Ovary (tissue), 9 donors: ENCODE results near the gene CTNND2. TPM values are rescaled to one million over a fixed set of nuclear protein-coding genes. Genes with fewer than 3 reads are reported as not detected.

Source experiments
- DNase-seq, 5 donors: peaks; one replicate each; pipeline ENCODE4 v3.0.0-alpha.2; 2019 to 2020
- H3K27ac ChIP-seq, 2 donors: fragments of 200-600 bp; one replicate each; pipeline versions ENCODE4 v1.5.1 to v1.8.0; 2019 to 2022
- H3K27me3 ChIP-seq: fragments of 200-600 bp; one replicate; pipeline ENCODE4 v1.8.0; 2022
- H3K36me3 ChIP-seq: fragments of 200-600 bp; sonication (generic); one replicate; pipeline ENCODE4 v1.5.1; 2019
- H3K4me1 ChIP-seq: one replicate; pipeline ENCODE4 v1.8.1; 2013; ENCODE audit warnings: mild to moderate bottlenecking, moderate library complexity; ENCODE audit not compliant: insufficient read depth
- H3K4me3 ChIP-seq: fragments of 200-600 bp; sonication (generic); one replicate; pipeline ENCODE4 v1.5.1; 2017
- H3K9me3 ChIP-seq, 2 donors: fragments of 200-600 bp in 1 of 2; sonication (generic) in 1 of 2; one replicate each; pipeline versions ENCODE4 v1.5.1 to v1.8.1; 2013 to 2019; ENCODE audit warnings: mild to moderate bottlenecking in 1 of 2, moderate library complexity in 1 of 2
- CTCF ChIP-seq, 3 donors: fragments of 450-650 bp in 2 of 3; fragments of 200-600 bp in 1 of 3; IDR thresholded peaks; one replicate each; pipeline versions ENCODE4 v1.5.1 to v1.8.0; 2016 to 2022; ENCODE audit warnings: antibody characterized with exemption in 3 of 3, mild to moderate bottlenecking in 1 of 3
- EP300 ChIP-seq: sonication (generic); formaldehyde crosslinking; IDR thresholded peaks from one replicate; pipeline ENCODE4 v1.6.1; 2017; ENCODE audit warnings: antibody characterized with exemption
- POLR2A ChIP-seq: fragments of 450-650 bp; IDR thresholded peaks from one replicate; pipeline ENCODE4 v1.6.1; 2017; ENCODE audit warnings: antibody characterized with exemption, mild to moderate bottlenecking, moderate library complexity
- WGBS, 3 donors: extraction: QIAGEN DNeasy Blood & Tissue Kit in 1 of 3; methylation state at CpG; one replicate each; pipeline versions ENCODE4 v1.1.5 to v1.1.7; 2013 to 2017; 5-methylcytosine and 5-hydroxymethylcytosine counted together
- intact Hi-C, 4 donors: fragments of 100-400 bp; cut with DNase I; formaldehyde crosslinking; loops; one replicate each; pipeline versions ENCODE4 v1.11.0 to v1.15.1; 2022 to 2023
- polyA plus RNA-seq, 2 donors: library from polyadenylated mRNA; stranded (reverse); fragments of 200-250 nt in 1 of 2; fragments of 350-450 nt in 1 of 2; fragmentation: Illumina TruSeq in 1 of 2; extraction: RNeasy Lipid Tissue Mini Kit (QIAGEN cat#74804) in 1 of 2; gene quantifications; one replicate each; pipeline ENCODE4 v1.2.3, GENCODE V29; 2013 to 2014
- total RNA-seq, 7 donors: library from RNA; depleted of rRNA in 2 of 7; stranded (reverse); fragments of >200 nt in 2 of 7; fragmentation: NEBNext Ultra II Directional in 3 of 7; extraction: Animal tissue kit (Norgen Biotek cat#: 25700) in 3 of 7; gene quantifications; one replicate each; pipeline versions ENCODE4 v1.1.0 to v1.2.4, GENCODE V29; 2016 to 2023
- donor health status: DM: no; HTN: no; CAD: no; lungs with moderate emphysema.
- donor health status: DM: no; HTN: no; CAD: no.
- donor health status: Bipolar disorder and iron deficiency.
- donor health status: DM: yes; HTN: yes; CAD: no.
- donor health status: DM: no; HTN: no; CAD: no.
- donor health status: DM: yes; HTN: yes; CAD: no.

Gene CTNND2
- total and polyA plus RNA-seq, 9 donors, result 0.52 to 13.2 (median 2.3) TPM

DNA sequence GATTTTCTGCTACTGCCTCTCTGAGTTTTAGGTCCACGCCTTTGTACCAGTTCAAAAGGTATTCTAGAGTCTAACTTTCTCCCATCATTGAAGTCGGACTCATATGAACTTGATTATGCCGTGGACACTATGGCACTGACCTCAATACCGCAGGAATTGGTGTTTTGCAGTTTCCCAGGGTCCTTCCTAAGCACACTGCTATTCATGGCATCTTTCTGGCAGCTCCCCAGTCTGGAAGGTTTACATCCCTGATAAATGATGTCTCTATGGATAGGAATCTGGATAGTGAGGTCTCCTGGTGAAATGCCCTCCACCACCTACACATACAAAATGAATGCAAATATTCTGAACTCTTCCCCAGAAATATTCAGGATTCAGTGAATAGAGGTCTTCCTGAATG lies 422.2 kb downstream of the CTNND2 start:
- TF ChIP-seq CTCF (IDR thresholded peaks at IDR 0.05), result no peak
- TF ChIP-seq EP300, result no peak
- TF ChIP-seq POLR2A, result no peak

DNA sequence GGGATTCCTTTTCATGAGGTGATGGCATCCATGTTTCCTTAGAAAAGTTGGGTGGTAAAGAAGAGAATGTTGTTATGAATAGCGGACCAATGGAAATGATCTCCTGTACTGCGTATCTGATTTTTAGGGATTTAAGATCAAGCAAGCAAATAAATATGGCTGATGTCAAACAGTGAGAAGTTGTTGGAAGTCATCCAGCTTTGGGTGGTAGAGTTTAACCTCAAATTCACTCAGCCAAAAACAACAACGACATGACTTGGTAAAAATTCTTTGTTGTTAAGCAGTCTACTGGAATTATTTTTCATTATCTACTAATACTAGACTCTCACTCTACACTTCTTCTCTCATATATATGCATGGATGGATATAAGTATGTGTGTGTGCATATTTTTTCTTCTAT lies 426.5 kb downstream of the CTNND2 start:
- no peaks in the 10 kb centered on the region for H3K4me1 ChIP-seq
- H3K27me3 ChIP-seq, result no peaks in the 10 kb centered on the region
- intact Hi-C loops, result no loop called here
- H3K27ac ChIP-seq, result no peak overlapping the region
- H3K4me3 ChIP-seq, result no peak overlapping the region
- H3K36me3 ChIP-seq, result no peaks in the 10 kb centered on the region
- 75 to 79% (median 78%) methylated on average over 3 of the region's 3 CpGs for WGBS, 3 donors
- no peak for DNase-seq
- TF ChIP-seq POLR2A (no peak), CTCF (IDR thresholded peaks at IDR 0.05) (no peak), EP300 (no peak)
- no peaks in the 10 kb centered on the region for H3K9me3 ChIP-seq

More for the DNA sequence above, 422.2 kb downstream of the CTNND2 start:
- H3K9me3 ChIP-seq, result no peaks in the 10 kb centered on the region
- H3K27me3 ChIP-seq, result no peaks in the 10 kb centered on the region
- intact Hi-C loops, result no loop called here
- no peaks in the 10 kb centered on the region for H3K36me3 ChIP-seq
- DNase-seq, result no peak
- no peak overlapping the region for H3K4me3 ChIP-seq
- WGBS, 3 donors, result 86 to 92% (median 88%) methylated on average over 4 of the region's 4 CpGs
- H3K27ac ChIP-seq, result no peak overlapping the region
- H3K4me1 ChIP-seq, result no peaks in the 10 kb centered on the region

DNA sequence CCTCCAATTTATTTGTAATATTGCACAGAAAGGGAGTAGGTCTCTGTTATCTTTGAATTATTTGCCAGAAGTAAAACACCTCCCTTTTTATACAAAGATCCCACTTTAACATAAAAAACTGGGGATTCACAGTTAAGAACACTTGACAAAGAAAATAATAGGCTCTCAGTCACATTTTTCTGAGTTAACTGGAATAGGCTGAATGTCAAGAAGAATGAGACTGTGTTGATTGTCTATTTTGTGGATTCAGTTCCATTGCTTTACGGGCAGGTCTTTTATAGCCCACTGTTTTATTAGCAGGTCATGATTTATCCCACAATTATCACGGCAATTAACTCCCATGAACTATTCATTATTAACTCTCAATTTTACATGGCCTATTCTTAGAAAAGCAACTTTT lies 427.4 kb downstream of the CTNND2 start:
- WGBS, 3 donors, result 30 to 46% (median 33%) methylated on average over 2 of the region's 2 CpGs
- H3K27ac ChIP-seq, result no peak overlapping the region
- TF ChIP-seq POLR2A, result no peak
- TF ChIP-seq CTCF (IDR thresholded peaks at IDR 0.05), result no peak
- no peak for TF ChIP-seq EP300
- DNase-seq, result no peak
- intact Hi-C loops, result no loop called here
- no peaks in the 10 kb centered on the region for H3K27me3 ChIP-seq
- no peaks in the 10 kb centered on the region for H3K36me3 ChIP-seq
- no peaks in the 10 kb centered on the region for H3K9me3 ChIP-seq
- H3K4me3 ChIP-seq, result no peak overlapping the region
- no peaks in the 10 kb centered on the region for H3K4me1 ChIP-seq

- WGBS, 3 donors, result 86 to 91% (median 89%) methylated on average over 6 of the region's 6 CpGs
- H3K4me3 ChIP-seq, result no peak overlapping the region
- no peaks in the 10 kb centered on the region for H3K4me1 ChIP-seq
- TF ChIP-seq POLR2A, result no peak
- TF ChIP-seq EP300, result no peak
- no peak for TF ChIP-seq CTCF (IDR thresholded peaks at IDR 0.05)
- H3K9me3 ChIP-seq, result no peaks in the 10 kb centered on the region
- no peaks in the 10 kb centered on the region for H3K27me3 ChIP-seq
- no peak for DNase-seq
- no peak overlapping the region for H3K27ac ChIP-seq
- H3K36me3 ChIP-seq, result no peaks in the 10 kb centered on the region
- intact Hi-C loops, result no loop called here
These were observed 435.8 kb downstream of the CTNND2 start for GRCh38 chr5:11468334-11469039.
